Stimulated activated memory B cell treated with anti-CD40 and anti-IgM and Interleukin-4, amounts not matched to agents 10 μg/mL and 1 μg/mL and 100 μg/mL, for 72 hours (primary cell): ENCODE results near the gene MYBPHL.
"Not testable (repeated sequence)": the region's sequence is repeated elsewhere in the genome, so short reads cannot be mapped to it uniquely, and the experiment has no call there.

Experiments
- ATAC-seq: fragments of 150-1000 bp; cut with Tn5 transposase; 2 replicates; pipeline ENCODE4 v1.10.0; 2021
- H3K27ac Mint-ChIP-seq: one replicate; pipeline ENCODE4 v1.8.0; 2022; ENCODE audit warnings: mild to moderate bottlenecking, mixed read lengths
- H3K27me3 Mint-ChIP-seq: one replicate; pipeline ENCODE4 v1.8.0; 2022; ENCODE audit warnings: mixed read lengths
- H3K36me3 Mint-ChIP-seq: one replicate; pipeline ENCODE4 v1.8.0; 2022; ENCODE audit warnings: mixed read lengths
- H3K4me1 Mint-ChIP-seq: one replicate; pipeline ENCODE4 v1.8.0; 2022; ENCODE audit warnings: mixed read lengths
- H3K4me3 Mint-ChIP-seq: one replicate; pipeline ENCODE4 v1.8.0; 2022; ENCODE audit warnings: mild to moderate bottlenecking, moderate library complexity, mixed read lengths
- H3K9me3 Mint-ChIP-seq: one replicate; pipeline ENCODE4 v1.8.0; 2022; ENCODE audit warnings: mixed read lengths

The MYBPHL gene

DNA sequence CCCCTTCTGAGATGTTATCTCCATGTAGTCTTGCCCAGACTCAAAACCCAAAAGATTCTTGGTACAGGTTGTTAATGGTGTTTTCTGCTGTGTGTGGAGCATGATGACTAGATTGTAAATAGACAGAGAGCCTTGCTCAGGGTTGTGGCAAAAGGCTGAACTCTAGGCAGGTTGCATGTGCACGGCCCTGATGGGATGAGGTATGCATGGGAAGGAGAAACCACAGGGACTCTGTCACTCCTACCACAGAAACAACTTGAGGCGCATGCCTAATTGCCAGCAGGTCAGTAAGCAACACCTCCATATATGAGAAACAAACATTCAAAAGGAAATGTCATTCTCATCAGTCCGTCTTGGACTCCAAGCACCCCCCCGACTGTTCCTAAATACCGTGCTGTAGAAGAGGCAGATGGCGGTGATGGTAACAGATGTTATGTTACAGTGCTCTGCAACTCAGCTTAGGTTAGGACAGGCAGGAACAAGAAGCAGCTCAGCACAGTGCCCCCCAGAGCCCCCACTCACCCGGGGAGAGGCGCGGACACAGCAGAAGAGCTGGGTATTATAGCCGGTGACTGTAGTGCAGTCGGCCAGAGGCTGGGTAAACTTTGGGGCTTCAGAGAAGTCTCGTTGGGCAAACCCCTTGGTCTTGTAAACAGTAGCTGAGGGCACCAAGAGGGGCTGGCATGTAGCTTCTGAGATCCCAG, 10.9 kb downstream of the MYBPHL start:
- Mint-ChIP-seq H3K27ac (no peak overlapping the region), H3K36me3 (no peaks in the 10 kb centered on the region), H3K27me3 (peaks cover 27% of the 10 kb centered on the region), H3K9me3 (no peaks in the 10 kb centered on the region), H3K4me3 (no peak overlapping the region), H3K4me1 (peaks cover 25% of the 10 kb centered on the region)
- ATAC-seq, result no peak

DNA sequence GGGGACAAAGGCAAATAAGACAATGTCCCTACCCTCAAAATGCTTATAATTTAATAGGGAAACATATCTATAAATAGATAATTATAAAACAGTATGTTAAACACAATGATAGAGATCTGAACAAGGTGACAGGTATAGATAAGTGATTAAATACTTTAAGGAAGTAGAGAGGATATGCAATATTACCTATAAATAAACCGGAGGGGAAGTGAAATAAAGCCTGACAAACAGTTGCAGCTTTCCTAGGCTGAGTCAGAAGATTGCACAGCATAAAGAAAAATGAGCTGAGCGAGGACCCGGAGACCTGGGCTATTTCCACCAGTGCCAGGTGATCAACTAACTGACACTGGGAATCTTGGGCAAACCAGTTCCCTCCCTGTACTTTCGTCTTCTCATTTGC, 12.3 kb downstream of the MYBPHL start:
- H3K9me3 Mint-ChIP-seq, result no peaks in the 10 kb centered on the region

DNA sequence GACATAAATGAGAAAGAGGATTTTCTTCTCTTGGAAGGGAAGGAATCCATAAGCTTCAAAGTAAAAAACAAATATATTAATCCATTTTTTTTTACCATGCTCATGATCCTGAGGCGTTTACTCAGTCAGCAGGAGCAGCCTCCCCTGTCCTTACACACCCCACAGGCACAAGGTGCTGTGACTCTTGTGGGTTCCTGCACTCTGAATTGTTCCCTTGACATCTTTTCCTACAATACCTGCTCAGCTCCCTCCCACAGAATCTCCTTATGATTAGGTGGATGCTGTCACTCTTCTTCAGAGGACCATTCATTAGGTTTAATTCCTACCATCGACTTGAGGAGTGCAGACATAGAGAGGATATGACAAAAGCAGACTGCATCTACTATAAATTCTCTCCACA, 13.8 kb downstream of the MYBPHL start:
- Mint-ChIP-seq H3K4me1 (peaks cover 20% of the 10 kb centered on the region), H3K36me3 (no peaks in the 10 kb centered on the region), H3K27me3 (no peaks in the 10 kb centered on the region), H3K4me3 (no peak overlapping the region), H3K27ac (no peak overlapping the region), H3K9me3 (no peaks in the 10 kb centered on the region)
- ATAC-seq, result no peak

More for the DNA sequence above, 12.3 kb downstream of the MYBPHL start:
- H3K27me3 Mint-ChIP-seq, result peaks cover 14% of the 10 kb centered on the region
- H3K4me1 Mint-ChIP-seq, result peaks cover 25% of the 10 kb centered on the region
- no peak overlapping the region for H3K4me3 Mint-ChIP-seq
- H3K27ac Mint-ChIP-seq, result no peak overlapping the region
- no peak for ATAC-seq
- no peaks in the 10 kb centered on the region for H3K36me3 Mint-ChIP-seq

DNA sequence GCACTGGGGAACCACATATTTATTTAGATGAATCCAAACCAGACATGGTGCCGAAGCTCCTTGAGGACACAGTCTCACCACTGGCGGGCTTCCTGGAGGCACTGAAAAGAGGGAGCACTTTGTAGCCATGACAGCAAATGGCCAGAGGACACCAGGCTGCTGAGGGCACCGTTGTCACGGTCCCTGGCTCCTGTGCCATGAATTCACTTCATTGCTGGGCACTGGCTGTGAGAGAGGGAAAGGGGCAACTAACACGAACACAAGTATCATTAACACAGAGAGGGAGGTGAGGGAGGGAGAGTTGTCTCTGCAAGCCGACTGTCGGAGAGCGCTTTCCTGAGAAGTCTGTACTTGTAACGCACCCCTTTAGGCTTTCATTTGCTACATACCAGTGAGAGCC, 14.4 kb downstream of the MYBPHL start:
- no peaks in the 10 kb centered on the region for H3K27me3 Mint-ChIP-seq
- no peak overlapping the region for H3K4me3 Mint-ChIP-seq
- no peaks in the 10 kb centered on the region for H3K36me3 Mint-ChIP-seq
- no peak overlapping the region for H3K27ac Mint-ChIP-seq
- H3K9me3 Mint-ChIP-seq, result no peaks in the 10 kb centered on the region
- peaks cover 20% of the 10 kb centered on the region for H3K4me1 Mint-ChIP-seq
- no peak for ATAC-seq

DNA sequence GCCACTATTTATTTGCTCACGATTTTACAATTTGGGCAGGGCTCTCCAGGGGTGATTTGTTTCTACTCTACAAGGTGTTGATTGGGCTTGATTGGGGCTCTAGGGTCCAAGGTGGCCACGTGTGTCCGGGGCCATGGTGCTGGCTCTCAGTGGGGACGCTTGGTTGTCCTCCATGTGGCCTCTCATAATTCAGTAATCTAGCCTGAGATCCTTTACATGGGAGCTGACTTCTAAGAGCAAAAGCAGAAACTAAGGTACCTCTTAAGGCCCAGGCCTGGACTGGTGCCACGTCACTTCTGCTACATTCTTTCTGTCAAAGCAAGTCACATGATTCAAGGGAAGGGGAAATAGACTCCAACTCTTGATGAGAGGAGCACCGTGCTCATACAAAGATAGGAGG, 15.8 kb downstream of the MYBPHL start:
- H3K27ac Mint-ChIP-seq, result no peak overlapping the region
- H3K9me3 Mint-ChIP-seq, result no peaks in the 10 kb centered on the region
- ATAC-seq, result no peak
- no peak overlapping the region for H3K4me3 Mint-ChIP-seq
- no peaks in the 10 kb centered on the region for H3K36me3 Mint-ChIP-seq
- peaks cover 20% of the 10 kb centered on the region for H3K4me1 Mint-ChIP-seq
- no peaks in the 10 kb centered on the region for H3K27me3 Mint-ChIP-seq

DNA sequence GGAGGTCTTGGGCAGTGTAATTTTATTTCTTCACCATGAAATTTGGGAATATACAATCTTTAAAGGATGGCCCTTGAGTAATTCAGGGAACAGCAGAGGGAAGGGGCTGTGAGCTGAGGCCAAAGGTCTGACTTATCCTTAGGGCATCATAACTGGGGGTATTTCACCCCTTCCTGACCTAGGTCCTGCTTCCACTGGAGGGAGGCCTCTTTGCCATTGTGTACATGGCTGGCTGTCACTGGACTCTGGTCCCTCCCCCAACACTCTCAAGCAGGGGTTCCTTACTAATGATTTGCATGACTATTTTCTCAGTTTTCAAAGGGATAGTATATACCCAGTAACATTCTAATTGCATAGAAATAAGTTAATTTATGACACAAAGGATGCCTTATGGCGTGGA, 16.7 kb downstream of the MYBPHL start:
- Mint-ChIP-seq H3K27me3 (no peaks in the 10 kb centered on the region), H3K4me3 (no peak overlapping the region), H3K4me1 (peaks cover 12% of the 10 kb centered on the region), H3K27ac (no peak overlapping the region), H3K9me3 (no peaks in the 10 kb centered on the region), H3K36me3 (no peaks in the 10 kb centered on the region)
- ATAC-seq, result no peak

DNA sequence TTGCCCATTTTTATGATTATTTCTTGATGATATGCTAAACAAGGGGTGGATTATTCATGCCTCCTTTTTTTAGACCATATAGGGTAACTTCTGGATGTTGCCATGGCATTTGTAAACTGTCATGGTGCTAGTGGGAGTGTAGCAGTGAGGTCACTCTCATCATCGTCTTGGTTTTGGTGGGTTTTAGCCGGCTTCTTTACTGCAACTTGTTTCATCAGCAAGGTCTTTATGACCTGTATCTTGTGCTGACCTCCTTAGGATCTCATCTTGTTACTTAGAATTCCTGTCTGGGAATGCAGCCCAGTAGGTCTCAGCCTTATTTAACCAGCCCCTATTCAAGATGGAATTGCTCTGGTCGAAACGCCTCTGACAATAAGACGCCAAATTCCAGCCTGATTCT, 20.0 kb downstream of the MYBPHL start:
- H3K9me3 Mint-ChIP-seq, H3K36me3 Mint-ChIP-seq, H3K4me1 Mint-ChIP-seq, ATAC-seq, H3K27ac Mint-ChIP-seq, H3K27me3 Mint-ChIP-seq, H3K4me3 Mint-ChIP-seq: not testable (repeated sequence)

DNA sequence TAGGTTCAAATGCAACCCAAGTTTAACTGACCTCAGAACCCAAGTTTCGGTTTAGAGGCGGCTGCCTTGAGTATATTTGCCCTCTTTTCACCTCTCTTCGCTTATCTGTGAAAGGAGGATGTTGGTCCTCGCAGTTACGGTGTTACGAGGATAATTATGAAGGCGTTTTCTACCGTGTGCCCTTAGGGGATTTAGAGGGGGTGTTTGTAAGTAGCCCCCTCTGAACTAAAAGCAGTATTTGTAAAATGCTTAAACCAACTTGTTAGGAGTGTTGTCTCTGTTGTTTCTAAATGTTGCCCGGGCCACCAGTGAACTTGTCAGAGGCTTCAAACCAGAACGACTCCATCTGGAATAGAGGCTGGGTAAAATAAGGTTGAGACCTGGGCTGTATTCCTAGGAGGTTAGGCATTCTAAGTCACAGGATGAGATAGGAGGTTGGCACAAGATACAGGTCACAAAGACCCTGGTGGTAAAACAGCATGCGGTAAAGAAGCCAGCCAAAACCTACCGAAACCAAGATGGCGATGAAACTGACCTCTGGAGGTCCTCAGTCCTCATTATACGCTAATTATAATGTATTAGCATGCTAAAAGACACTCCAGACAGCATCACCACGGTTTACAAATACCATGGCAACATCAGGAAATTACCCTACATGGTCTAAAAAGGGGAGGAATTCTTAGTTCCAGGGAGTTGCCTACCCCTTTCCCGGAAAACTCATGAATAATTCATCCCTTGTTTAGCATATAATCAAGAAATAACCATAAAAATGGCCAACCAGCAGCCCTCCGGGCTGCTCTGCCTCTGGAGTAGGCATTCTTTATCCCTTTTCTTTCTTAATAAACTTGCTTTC, 22.8 kb downstream of the MYBPHL start:
- no peaks in the 10 kb centered on the region for H3K36me3 Mint-ChIP-seq
- H3K9me3 Mint-ChIP-seq, result no peaks in the 10 kb centered on the region
- H3K4me1 Mint-ChIP-seq, result peaks cover 7% of the 10 kb centered on the region
- ATAC-seq, result no peak
- H3K27me3 Mint-ChIP-seq, result no peaks in the 10 kb centered on the region
- H3K27ac Mint-ChIP-seq, result peak overlapping the region; percentile 60
- H3K4me3 Mint-ChIP-seq, result peak overlapping the region; percentile 89

DNA sequence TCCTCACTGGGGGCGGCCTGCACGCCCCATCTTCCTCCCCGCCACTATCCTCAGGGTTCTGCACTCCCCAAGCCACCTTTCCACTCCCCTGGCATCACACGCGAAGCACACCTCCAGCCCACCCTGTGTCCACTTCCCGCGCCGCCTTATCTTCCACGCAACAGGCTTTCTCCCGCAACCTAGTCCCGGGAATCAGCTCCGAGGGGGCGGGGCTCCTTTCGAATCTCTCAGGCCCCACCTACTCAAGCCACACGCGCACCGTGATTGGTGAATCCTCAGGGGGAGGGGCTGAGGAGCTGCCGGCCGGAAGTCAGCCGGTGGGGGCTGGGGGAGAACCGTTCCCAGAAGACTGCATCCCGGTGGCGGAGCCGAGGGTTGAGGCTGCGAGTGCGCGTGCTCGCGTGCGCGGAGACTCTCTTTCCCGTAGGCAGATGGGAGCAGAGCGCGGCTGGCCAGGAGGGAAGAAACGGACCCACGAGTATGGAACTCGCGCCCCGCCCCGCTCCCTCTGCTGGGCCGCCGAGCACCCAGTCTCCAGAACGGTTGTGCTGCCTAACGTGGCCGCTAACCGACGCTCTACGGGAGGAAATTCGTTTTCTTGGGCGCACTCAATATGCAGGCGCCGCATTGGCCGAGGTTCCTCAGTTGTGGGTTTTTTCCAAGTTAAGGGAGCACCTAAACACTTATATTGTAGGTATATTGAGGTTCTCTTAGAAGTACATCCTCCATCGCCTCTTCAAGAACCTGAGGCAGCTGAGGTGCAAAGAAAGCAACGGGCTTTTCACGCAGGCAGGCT, 23.7 kb downstream of the MYBPHL start, which contains the start of gene PSRC1:
PSRC1 (minus strand) TSS at position 194 of the 796 bp plus-strand sequence.
- H3K36me3 Mint-ChIP-seq, result no peaks in the 10 kb centered on the region
- peak within 1 kb of the TSS; percentile 60 for H3K27ac Mint-ChIP-seq
- peaks cover 7% of the 10 kb centered on the region for H3K4me1 Mint-ChIP-seq
- peak; percentile 97 for ATAC-seq
- H3K9me3 Mint-ChIP-seq, result no peaks in the 10 kb centered on the region
- H3K27me3 Mint-ChIP-seq, result no peaks in the 10 kb centered on the region
- H3K4me3 Mint-ChIP-seq, result peak within 1 kb of the TSS; percentile 89

DNA sequence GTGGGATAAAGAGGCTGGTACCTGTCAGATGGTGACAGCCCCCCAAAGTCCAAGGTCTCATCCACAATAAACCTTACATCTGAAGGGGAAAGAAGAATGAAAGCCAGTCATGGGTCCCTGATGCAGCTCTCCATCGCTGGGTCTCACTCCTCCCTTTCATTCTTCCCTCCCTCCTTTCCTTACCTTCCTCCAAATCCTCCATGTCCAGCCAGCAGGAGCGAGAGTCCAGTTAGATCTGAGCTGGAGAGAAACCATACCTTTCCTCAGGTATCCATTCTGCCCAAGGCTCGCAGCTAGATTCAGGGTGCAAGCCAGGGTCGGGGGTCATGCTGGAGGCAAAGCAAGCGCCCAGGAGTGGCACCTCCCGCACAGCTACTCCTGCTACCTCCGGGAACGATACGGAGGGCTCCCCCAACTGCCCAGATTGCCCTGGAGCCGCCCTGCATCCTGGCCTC, 24.3 kb downstream of the MYBPHL start:
- no peaks in the 10 kb centered on the region for H3K9me3 Mint-ChIP-seq
- no peaks in the 10 kb centered on the region for H3K27me3 Mint-ChIP-seq
- peak overlapping the region; percentile 89 for H3K4me3 Mint-ChIP-seq
- peak overlapping the region; percentile 60 for H3K27ac Mint-ChIP-seq
- H3K4me1 Mint-ChIP-seq, result peaks cover 7% of the 10 kb centered on the region
- no peaks in the 10 kb centered on the region for H3K36me3 Mint-ChIP-seq
- ATAC-seq, result no peak

DNA sequence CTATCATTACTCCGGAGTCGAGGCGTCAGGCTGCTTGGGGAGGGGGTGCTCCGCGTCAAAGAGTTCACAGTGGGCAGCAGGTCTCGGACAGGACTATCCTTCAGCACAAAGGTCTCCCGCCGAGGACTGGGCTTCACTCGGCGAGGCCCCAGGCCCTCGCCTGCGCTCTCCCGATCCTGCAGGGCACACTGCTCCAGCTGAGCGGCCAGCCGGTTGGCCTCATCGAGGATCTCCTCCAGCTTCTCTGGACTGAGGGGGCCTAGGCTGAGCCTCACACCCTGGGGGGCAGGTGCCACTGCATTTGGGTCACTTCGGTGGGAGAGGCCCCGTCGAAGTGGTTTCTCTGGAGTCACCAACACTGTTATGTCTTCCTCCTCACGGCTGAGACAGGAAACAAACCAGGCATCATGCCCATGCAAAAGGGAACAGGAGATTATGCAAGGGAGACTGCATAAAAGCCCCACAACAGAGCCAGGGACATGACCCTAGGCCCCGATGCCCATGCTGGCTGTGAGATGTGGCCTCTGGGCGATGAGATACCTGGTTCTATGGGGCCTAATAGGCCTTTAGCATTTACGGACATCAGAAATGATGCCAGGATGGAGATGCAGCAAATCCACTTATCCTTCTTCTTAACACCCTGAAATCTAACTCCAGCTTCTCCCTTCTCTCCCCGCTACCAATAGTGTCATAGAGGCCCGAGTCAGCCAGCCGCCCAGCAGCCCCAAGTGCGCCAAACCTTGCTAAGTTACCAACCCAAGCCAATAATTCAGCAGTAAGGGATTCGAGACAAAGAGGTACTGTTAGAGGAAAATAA, 24.9 kb downstream of the MYBPHL start:
- Mint-ChIP-seq H3K4me1 (peaks cover 13% of the 10 kb centered on the region), H3K9me3 (no peaks in the 10 kb centered on the region), H3K27ac (no peak overlapping the region)

DNA sequence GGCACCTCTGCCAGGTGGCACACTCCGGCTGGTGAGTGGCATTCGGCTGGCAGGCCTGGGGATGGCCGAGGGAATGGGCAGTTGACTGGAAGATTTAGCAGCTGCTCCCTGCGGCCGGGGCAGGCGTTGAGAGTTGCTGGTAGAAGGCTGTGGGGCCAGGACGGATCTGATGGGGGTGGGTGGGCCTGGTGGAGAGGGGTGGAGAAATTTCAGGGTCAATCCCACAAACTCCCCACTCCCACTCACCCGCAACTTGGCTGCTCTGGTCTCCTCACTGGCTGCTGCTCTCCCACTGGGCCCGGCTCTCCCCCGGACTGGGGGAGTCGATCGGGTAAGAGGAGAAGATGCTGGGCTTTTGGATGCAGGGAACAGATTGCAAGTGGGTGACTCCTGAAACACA, 25.9 kb downstream of the MYBPHL start:
- Mint-ChIP-seq H3K27me3 (no peaks in the 10 kb centered on the region), H3K9me3 (no peaks in the 10 kb centered on the region), H3K4me3 (no peak overlapping the region), H3K27ac (no peak overlapping the region), H3K36me3 (no peaks in the 10 kb centered on the region), H3K4me1 (peaks cover 13% of the 10 kb centered on the region)
- ATAC-seq, result no peak

More for the DNA sequence above, 24.9 kb downstream of the MYBPHL start:
- Mint-ChIP-seq H3K36me3 (no peaks in the 10 kb centered on the region), H3K4me3 (peak overlapping the region; percentile 44), H3K27me3 (no peaks in the 10 kb centered on the region)
- ATAC-seq, result no peak

DNA sequence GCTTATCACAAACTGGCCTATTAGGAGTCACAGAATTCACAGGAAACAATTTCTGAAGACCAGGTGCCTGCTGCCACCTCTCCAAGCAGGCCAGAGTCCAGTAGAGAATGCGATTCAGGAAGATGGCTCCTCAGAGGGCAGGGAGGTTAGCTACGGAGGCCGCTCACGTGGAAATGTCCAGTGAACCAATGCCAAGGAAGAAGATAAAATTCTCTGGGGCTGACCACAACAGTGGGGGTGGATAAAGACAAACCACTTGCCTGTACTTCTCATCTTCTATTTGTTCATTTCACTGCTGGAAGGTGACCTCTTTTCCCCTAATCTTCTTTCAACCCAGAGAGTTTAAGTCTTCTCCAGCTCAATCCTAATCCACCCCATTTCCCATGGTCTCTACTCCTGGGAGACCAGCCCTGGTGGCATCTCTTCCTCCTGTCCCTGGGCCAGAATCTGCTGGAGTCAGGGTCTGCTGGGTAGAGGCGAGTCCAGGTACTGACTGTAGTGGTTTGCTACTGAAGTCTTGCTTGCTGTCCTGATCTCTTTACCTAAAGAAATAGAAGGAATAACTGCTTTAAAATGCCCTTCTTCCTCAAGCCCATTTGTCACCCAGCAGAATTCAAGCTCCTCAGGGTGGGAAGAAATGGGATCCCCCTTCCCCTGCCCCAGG, 27.1 kb downstream of the MYBPHL start:
- H3K4me1 Mint-ChIP-seq, result peaks cover 13% of the 10 kb centered on the region
- H3K36me3 Mint-ChIP-seq, result no peaks in the 10 kb centered on the region
- ATAC-seq, result no peak
- H3K4me3 Mint-ChIP-seq, result no peak overlapping the region
- H3K27ac Mint-ChIP-seq, result no peak overlapping the region
- H3K27me3 Mint-ChIP-seq, result peaks cover 9% of the 10 kb centered on the region
- H3K9me3 Mint-ChIP-seq, result no peaks in the 10 kb centered on the region
